GM12878 (cell line): ENCODE measurements around the gene TEAD4. TPM values are rescaled to one million over a fixed set of nuclear protein-coding genes. Genes with fewer than 3 reads are reported as not detected.

Source experiments
- POLR2A ChIP-seq: IDR thresholded peaks from 2 replicates; pipeline ENCODE4 v1.6.1; 2011; ENCODE audit warnings: low read depth, mild to moderate bottlenecking, low read length
- RELA ChIP-seq: fragments of 450-650 bp; IDR thresholded peaks from 2 replicates; pipeline ENCODE4 v1.8.0; 2014; ENCODE audit warnings: borderline replicate concordance; ENCODE audit not compliant: partially characterized antibody
- RFX5 ChIP-seq: IDR thresholded peaks from 2 replicates; pipeline ENCODE4 v1.6.1; 2011; ENCODE audit warnings: low read depth, low read length, improper control_type of control experiment
- ZNF274 ChIP-seq: IDR thresholded peaks from one replicate; pipeline ENCODE4 v1.8.0; 2011; ENCODE audit not compliant: insufficient read length, insufficient read depth
- polyA plus RNA-seq, 11 experiments: library from polyadenylated mRNA; depleted of rRNA in 4 of 11; unstranded in 6 of 11; stranded (reverse) in 5 of 11; fragments of >200 nt; fragmentation: Nextera tagmentation in 4 of 11; fragmentation: Illumina TruSeq in 1 of 11; extraction: Ambion mirVana in 4 of 11; extraction: Trizol in 1 of 11; gene quantifications; 1 replicate in 1 of 11; 2 replicates in 10 of 11; pipeline versions ENCODE4 v1.2.1 to v1.2.3, GENCODE V29; 2011 to 2016; ENCODE audit warnings: inconsistent platforms in 2 of 11, missing spikeins in 2 of 11, low read depth in 1 of 11
- total RNA-seq, 4 experiments: library from RNA; depleted of rRNA in 3 of 4; stranded (reverse); fragments of >200 nt in 3 of 4; fragmentation: Illumina TruSeq in 1 of 4; extraction: Trizol in 1 of 4; gene quantifications; 2 replicates each; pipeline versions ENCODE4 v1.2.1 to v1.2.3, GENCODE V29; 2013 to 2021
- TF ChIP-seq, protein P1 (sequence below): fragments of 450-650 bp; IDR thresholded peaks from 2 replicates; pipeline ENCODE4 v1.6.1; 2017; ENCODE audit warnings: mild to moderate bottlenecking, moderate library complexity
- TF ChIP-seq, protein P2 (sequence below): IDR thresholded peaks from 2 replicates; pipeline ENCODE4 v1.6.1; 2012; ENCODE audit warnings: low read depth, low read length, improper control_type of control experiment
- TF ChIP-seq, protein P3 (sequence below): IDR thresholded peaks from 2 replicates; pipeline ENCODE4 v1.6.1; 2011; ENCODE audit warnings: low read depth, mild to moderate bottlenecking, low read length, moderate library complexity, borderline replicate concordance; ENCODE audit errors: extremely low read depth

The TEAD4 gene
- total and polyA plus RNA-seq, 10 of the 15 experiments (the other 5 are each of a cell fraction or from before 2014, with no cell fraction given): 0.04 to 0.68 (median 0.31) TPM; not detected in 4

DNA sequence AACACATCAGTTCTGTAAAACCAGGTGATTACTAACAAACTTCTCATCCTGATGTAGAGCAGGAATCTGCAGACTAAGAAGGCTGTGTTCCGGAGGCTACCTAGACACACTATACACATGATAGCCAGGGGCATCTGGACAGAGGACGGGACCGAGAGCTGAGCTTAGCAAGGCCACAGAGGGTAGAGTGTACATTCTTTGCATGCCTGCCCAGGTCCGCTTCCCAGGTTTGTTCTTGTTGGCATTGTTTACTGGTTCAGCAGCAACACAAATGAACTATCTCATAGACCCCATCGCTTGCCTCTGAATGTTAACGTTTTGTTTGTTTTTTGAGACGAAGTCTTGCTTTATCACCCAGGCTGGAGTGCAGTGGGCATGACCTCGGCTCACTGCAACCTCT, 17.7 kb upstream of the TEAD4 start (continued):
- TF ChIP-seq, protein P1, sequence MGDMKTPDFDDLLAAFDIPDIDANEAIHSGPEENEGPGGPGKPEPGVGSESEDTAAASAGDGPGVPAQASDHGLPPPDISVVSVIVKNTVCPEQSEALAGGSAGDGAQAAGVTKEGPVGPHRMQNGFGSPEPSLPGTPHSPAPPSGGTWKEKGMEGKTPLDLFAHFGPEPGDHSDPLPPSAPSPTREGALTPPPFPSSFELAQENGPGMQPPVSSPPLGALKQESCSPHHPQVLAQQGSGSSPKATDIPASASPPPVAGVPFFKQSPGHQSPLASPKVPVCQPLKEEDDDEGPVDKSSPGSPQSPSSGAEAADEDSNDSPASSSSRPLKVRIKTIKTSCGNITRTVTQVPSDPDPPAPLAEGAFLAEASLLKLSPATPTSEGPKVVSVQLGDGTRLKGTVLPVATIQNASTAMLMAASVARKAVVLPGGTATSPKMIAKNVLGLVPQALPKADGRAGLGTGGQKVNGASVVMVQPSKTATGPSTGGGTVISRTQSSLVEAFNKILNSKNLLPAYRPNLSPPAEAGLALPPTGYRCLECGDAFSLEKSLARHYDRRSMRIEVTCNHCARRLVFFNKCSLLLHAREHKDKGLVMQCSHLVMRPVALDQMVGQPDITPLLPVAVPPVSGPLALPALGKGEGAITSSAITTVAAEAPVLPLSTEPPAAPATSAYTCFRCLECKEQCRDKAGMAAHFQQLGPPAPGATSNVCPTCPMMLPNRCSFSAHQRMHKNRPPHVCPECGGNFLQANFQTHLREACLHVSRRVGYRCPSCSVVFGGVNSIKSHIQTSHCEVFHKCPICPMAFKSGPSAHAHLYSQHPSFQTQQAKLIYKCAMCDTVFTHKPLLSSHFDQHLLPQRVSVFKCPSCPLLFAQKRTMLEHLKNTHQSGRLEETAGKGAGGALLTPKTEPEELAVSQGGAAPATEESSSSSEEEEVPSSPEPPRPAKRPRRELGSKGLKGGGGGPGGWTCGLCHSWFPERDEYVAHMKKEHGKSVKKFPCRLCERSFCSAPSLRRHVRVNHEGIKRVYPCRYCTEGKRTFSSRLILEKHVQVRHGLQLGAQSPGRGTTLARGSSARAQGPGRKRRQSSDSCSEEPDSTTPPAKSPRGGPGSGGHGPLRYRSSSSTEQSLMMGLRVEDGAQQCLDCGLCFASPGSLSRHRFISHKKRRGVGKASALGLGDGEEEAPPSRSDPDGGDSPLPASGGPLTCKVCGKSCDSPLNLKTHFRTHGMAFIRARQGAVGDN: no peak
- TF ChIP-seq RELA: no peak
- no peak for TF ChIP-seq RFX5
- TF ChIP-seq, protein P2, sequence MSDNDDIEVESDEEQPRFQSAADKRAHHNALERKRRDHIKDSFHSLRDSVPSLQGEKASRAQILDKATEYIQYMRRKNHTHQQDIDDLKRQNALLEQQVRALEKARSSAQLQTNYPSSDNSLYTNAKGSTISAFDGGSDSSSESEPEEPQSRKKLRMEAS: no peak
- TF ChIP-seq, protein P3, sequence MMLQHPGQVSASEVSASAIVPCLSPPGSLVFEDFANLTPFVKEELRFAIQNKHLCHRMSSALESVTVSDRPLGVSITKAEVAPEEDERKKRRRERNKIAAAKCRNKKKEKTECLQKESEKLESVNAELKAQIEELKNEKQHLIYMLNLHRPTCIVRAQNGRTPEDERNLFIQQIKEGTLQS: no peak
- no peak for TF ChIP-seq ZNF274
- no peak for TF ChIP-seq POLR2A
